Renal cortical epithelial cell (primary cell): Measurements from ENCODE around the gene PGLYRP2. TPM values are rescaled to one million over a fixed set of nuclear protein-coding genes. Genes with fewer than 3 reads are reported as not detected.
"Not testable (repeated sequence)": the region's sequence is repeated elsewhere in the genome, so short reads cannot be mapped to it uniquely, and the experiment has no call there.

Source experiments
- DNase-seq: peaks from one replicate; pipeline ENCODE4 v3.0.0-alpha.2; 2011; ENCODE audit warnings: low read depth
- total RNA-seq: library from RNA; depleted of rRNA; stranded (reverse); fragments of >200 nt; gene quantifications from 2 replicates; pipeline ENCODE4 v1.2.3, GENCODE V29; 2014

PGLYRP2 gene
- not detected in 2 replicates for total RNA-seq

- DNase-seq = no peak
These were observed at the start of gene PGLYRP2 for GRCh38 chr19:15479391-15480345. TSS of gene PGLYRP2 (minus strand) at chr19:15479501. CDS start at chr19:15479371, 130 bp downstream.

DNA sequence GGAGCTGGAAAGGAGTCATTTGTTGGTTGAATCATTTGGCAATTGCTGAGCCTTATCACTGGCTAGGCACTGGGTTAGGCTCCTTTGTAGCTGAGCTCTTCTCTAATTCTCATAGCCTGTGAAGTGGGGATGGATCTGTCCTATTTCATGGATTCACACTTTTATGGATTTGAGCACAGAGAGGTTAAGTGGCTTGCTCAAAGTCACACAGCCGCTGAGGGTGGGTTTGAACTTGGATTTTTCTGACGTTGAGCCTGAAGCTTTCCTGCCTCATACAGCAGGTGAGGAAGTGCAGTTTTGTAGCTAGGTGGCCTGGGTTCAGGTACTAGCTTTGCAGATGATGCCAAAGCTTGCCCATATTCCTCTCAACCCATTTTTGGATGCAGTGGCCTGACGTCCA, 48.4 kb upstream of the PGLYRP2 start:
- no peak for DNase-seq

GRCh38 chr19:15526408-15526807, 47.1 kb upstream of the PGLYRP2 start:
- DNase-seq = no peak

DNA sequence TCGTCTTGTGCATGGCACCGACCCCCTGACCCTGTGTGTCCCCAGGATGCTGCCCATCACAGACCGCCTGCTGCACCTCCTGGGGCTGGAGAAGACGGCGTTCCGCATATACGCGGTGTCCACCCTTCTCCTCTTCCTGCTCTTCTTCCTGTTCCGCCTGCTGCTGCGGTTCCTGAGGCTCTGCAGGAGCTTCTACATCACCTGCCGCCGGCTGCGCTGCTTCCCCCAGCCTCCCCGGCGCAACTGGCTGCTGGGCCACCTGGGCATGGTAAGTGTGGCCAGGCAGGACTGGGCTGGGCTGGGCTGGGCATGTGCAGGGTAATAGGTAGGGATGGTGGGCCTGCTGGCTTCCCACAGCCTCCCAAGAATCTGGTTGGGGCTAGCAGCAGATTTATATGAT, 46.0 kb upstream of the PGLYRP2 start:
- DNase-seq = no peak

- DNase-seq = no peak
These were observed 45.5 kb upstream of the PGLYRP2 start for GRCh38 chr19:15524781-15525180.

DNA sequence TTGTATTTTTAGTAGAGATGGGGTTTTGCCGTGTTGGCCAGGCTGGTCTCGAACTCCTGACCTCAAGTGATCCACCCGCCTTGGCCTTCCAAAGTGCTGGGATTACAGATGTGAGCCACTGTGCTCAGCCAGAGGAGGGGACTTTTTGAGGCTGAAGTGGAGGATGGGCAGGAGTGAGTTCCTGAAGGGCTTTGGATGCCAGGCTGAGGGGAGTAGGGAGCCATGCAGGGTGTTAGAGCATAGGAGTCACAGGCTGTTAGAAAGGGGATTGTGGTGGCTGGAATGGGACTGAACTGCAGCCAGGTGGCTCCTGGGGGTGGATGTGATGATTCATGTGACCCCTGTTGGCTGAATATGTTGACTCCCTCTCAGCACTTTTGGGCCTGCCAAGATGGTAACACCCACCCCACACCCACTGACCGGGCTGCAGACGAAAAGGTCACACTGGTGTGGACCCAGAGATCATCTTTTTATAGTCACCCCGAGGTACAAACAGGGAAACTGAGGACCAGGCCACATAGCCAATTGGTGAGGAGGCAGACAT, 40.2 kb upstream of the PGLYRP2 start:
- no peak for DNase-seq

- no peak for DNase-seq
These were observed 38.5 kb upstream of the PGLYRP2 start for GRCh38 chr19:15517778-15518177.

DNA sequence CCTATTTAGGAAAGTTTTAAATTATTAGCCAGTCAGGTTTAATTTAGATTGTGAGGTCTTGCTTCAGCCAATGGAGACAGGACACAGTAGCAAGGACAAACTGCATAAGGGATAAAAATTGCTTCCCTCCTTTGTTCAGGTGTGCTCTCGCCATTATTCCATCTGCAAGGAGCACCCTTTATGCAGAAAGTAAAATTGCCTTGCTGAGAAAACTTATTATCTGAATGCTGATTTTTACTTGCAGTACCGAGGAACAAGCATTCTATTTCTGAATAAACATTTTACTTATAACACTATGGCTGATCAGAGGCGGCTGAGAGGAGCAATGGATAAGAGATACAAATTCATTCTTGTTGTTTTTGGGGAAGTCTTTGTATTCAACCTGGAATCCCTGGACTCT, 37.1 kb upstream of the PGLYRP2 start:
- DNase-seq = no peak

DNA sequence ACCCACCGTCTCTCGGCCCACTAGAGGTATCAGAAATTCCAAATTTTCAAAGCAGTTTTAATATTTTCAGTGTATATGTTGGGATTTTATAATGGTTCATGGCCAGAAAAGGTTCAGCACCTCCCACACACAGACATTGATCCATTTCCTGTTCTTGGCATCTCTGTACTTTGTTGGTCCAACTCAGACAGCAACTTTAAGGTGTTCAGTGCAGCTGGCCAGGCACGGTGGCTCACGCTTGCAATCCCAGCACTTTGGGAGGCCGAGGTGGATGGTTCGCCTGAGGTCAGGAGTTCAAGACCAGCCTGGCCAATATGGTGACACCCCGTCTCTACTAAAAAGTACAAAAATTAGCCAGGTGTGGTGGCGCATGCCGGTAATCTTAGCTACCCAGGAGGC, 35.9 kb upstream of the PGLYRP2 start:
- DNase-seq = not testable (repeated sequence)

DNA sequence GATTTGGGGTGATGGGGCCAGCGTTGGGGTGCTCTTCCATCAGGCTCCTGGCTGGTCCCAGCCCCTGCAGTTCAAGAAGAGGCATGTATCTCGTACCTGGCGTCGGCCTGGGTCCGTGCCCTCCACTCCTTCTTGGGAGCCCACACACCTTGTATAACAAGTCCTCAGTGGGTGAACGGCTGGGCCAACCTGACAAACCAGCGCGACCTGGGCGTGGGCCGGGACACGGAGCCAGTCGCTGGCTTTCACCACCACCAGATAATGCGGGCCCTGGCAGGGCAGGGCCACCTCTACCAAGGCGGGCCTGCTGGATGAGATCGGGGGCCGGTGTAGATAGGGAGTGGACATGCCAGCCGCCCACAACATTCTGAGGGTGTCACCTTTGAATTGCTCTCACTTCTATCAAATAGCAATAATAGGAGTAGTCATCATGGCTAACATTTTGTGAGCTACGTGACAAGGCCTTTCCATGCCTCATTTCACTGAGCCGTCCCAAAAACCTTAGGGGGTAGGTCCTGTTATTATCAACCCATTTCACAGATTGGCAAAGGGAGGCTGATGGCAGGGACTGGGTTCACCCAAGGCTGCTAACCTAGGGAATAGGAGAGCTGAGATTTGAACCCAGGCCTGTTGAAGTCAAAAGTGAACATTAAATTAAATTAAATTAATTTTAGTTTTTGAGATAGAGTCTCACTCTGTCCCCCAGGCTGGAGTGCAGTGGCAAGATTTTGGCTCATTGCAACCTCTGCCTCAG, 32.5 kb upstream of the PGLYRP2 start:
- DNase-seq = no peak

DNA sequence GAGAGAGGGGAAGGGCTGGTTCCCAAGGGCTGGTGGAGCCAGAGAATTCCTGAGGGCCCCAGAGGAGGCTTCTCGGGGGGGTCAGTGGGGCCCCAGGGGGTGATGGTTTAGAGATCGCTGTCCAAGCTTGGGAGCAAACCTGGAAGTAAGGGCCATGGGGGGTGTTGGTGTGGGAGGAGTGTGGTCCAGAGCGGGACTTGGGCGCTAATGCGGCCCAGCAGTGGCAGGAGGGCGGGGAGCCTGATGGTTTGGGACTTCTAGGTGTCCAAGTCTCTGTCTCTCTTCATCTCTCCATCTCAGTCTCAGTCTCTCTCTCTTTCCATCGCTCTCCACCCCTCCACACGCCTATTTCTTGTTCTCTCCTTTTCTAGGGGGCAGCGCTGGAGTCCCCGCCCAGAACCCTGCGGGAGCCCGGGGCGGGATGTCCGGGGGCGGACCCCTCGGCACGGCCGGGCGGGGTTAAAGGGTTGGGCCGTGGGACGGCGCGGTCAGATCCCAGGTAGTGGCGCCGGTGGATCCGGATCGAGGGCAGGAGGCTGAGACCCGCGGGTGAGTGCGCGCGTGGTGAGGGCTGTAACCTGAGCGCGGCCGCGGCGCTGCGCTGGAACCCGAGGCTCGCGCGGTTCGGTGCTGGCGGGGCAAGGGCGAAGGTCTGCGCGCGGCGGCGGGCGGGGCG, 28.9 kb upstream of the PGLYRP2 start, which contains the start of gene CYP4F22:
TSS of gene CYP4F22 (plus strand) at position 491 of the 676 bp plus-strand sequence. CDS start 16,812 bp downstream, outside the sequence.
- no peak for DNase-seq

DNA sequence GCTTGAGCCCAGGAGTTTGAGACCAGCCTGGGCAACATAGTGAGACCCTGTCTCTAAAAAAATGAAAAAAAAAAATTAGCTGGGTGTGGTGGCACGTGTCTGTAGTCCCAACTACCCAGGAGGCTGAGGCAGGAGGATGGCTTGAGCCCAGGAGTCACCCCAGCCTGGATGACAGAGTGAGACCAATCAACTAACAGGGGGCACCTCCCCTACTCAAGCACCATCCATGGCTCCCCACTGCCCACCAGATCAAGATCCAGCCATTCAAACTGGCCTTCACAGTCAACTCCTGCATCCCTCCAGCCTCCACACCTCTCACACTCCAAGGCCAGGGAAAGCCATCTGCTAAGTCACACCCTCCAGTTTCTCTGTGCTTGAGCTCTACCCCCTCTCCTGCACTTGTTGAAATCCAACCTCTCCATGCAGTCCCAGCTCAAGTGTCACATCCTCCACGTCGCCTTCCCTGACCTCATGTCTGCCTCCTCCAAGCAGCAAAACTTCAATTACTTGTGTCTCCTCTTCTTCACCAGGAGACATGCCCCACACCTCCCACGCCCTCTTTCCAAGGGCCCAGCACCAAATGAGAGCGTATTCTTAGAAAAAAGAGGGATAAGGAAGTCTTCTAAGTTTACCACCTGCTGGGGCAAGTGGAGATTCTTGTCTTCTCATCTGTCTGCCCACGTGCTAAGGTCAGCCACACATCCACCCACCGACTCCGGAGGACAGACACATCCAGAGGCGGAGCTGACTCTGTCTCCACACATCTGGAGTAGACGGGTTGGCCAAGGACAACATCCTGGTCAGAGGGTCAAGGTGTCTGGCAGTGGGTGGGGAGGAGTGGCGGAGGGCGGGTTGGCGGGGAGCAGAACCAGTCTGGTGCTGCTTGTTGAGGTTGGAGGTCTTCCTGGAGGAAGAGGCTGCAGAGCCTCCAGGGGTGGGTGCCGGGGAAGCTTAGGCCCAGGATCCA, 28.1 kb upstream of the PGLYRP2 start:
- DNase-seq = no peak

- DNase-seq = no peak
These were observed 26.8 kb upstream of the PGLYRP2 start for GRCh38 chr19:15506074-15506571.

- DNase-seq = no peak
These were observed 23.0 kb upstream of the PGLYRP2 start for GRCh38 chr19:15502264-15502663.

DNA sequence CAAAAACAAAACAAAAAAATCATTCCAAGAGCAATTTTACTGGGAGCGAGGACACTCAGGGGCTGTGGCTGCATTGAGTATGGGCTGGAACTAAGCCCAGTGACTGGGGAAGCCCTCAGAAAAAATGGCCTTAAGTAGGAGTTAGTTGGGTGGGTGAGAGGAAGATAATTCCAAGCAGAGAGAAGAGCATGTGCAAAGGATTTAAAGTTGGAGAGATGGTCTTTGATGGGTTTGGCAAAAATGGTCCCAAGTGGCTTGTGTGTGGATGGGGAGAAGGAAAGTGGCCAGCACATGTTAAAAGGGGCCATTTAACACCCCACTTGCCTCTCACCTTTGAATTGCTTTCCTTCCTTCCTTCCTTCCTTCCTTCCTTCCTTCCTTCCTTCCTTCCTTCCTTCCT, 22.3 kb upstream of the PGLYRP2 start:
- no peak for DNase-seq

GRCh38 chr19:15498910-15499309, 19.6 kb upstream of the PGLYRP2 start:
- DNase-seq = no peak

DNA sequence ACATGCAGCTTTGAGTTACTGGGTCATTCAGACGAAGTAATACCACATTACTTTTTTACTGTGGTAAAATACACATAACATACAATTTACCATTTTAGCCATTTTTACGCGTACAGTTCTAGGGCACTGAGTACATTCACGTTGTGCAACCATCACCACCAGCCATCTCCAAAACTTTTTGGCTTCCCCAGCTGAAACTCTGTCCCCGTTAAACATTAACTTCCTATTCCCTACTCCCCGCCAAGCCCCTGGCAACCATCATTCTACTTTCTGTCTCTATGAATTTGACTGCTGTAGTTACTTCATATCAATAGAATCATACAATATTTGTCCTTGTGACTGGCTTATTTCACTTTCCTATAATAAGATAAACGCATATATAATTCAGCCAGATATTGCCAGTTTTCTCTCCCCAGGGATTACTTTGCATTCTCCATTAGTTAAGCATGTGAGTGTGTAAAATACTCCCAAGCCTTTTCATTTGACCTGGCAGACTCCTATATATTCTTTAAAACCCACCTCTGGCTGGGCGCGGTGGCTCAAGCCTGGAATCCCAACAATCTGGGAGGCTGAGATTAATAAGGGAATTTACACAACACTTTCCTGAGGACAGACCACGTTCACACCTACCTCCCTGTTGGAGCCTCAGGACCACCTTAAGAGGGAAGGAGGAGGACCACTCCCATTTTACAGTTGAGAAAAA, 19.0 kb upstream of the PGLYRP2 start:
- DNase-seq = no peak

DNA sequence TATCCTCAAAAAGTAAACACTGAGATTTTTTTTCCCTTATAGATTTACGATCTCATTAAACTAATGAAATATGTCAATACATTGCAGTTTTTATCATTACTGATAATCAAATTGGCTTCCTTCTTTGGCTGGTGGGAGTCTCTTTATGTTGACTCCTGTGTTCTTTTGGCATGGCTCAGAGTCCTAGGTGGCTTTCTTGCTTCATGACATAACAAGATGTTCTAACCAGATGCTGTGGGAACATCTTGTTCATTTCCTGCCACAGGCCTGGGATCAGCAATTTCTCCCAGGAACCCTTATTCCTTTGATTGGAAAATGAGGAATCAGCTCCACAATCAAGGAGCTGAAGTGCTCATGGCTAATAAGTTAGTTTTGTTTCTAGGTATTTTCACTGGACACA, 15.8 kb upstream of the PGLYRP2 start:
- no peak for DNase-seq

DNA sequence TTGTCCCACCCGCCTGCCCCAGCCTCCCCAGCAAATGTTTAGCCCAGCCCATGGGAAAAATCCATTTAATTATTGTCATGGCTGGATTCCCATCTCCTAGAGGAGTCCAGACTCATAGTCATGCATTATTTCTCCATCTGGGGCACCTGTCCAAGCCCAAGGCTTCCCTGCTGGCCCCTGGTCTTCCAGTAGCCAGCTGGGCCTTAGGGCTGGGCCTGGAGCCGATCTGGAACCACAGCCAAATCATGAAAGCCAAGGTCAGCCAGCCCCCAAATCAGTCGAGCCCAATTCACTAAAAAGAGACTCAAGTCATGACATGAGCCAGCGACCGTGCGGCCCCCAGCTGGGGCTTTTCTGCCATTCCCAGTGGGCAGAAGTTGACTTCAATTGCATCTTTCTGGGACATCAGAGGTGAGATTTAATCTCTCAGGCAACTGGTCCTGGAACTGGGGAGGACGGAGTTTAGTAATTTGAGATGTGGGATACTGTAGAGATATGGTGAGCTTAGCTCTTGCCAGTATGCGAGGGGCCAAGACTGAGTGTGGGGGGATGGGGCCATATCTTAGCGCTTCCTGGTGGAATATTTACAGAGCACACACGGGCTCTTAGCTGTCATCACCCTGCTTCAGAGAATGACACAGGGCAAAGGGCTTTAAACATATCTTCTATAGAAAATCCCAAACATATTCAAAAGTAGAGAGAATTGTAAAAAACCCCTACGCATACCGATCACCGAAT, 9.4 kb upstream of the PGLYRP2 start:
- DNase-seq = no peak
